Endothelial cell of umbilical vein (primary cell): ENCODE measurements around the gene CNTN1. TPM values are rescaled to one million over a fixed set of nuclear protein-coding genes. Genes with fewer than 3 reads are reported as not detected.

Source experiments
- BruUV-seq: library from RNA; stranded (reverse); fragments of 400-500 nt; replicated peaks from 2 replicates; lab custom pipeline; 2021; lab: Mats Ljungman, UMichigan
- CTCF ChIA-PET: fragments of 300-600, 350-600 bp; sonication (Branson Sonifier 250); formaldehyde crosslinking; loops from one replicate; lab custom pipeline; 2021; ENCODE audit warnings: antibody characterized with exemption, inconsistent platforms; lab: Charles Lee
- POLR2A ChIA-PET: fragments of 300-600, 350-600 bp; sonication (Branson Sonifier 250); formaldehyde crosslinking; loops from one replicate; lab custom pipeline; 2021; ENCODE audit warnings: antibody characterized with exemption, inconsistent platforms; lab: Charles Lee
- DNase-seq: peaks from one replicate; pipeline ENCODE4 v3.0.0-alpha.2; 2011; ENCODE audit warnings: low read depth, low spot score
- FAIRE-seq: peaks from 2 replicates; lab custom pipeline; 2011; peaks lifted over from hg19 to GRCh38; lab: Jason Lieb, UNC
- H2AFZ ChIP-seq: 2 replicates; pipeline ENCODE4 v1.6.0; 2012; ENCODE audit warnings: low read depth, low read length, control low read depth, inconsistent platforms
- H3K27ac ChIP-seq: 2 replicates; pipeline ENCODE4 v1.5.1; 2011; ENCODE audit warnings: low read depth, mild to moderate bottlenecking, control low read depth, low read length, moderate library complexity; ENCODE audit not compliant: insufficient read depth
- H3K27me3 ChIP-seq, 2 experiments: 2 replicates each; pipeline versions ENCODE4 v1.6.0 to v1.6.1; 2011; ENCODE audit warnings: low read length in 2 of 2, mixed read lengths in 1 of 2; ENCODE audit not compliant: control insufficient read depth in 2 of 2, insufficient read depth in 2 of 2
- H3K36me3 ChIP-seq, 2 experiments: 2 replicates in 1 of 2; 3 replicates in 1 of 2; pipeline ENCODE4 v1.5.1; 2011; ENCODE audit warnings: low read length in 2 of 2, mild to moderate bottlenecking in 1 of 2, moderate library complexity in 1 of 2; ENCODE audit not compliant: control insufficient read depth in 2 of 2, insufficient read depth in 2 of 2; ENCODE audit errors: extremely low read depth in 1 of 2
- H3K4me1 ChIP-seq: 3 replicates; pipeline ENCODE4 v1.5.1; 2011; ENCODE audit warnings: mild to moderate bottlenecking, low read length; ENCODE audit not compliant: control insufficient read depth, insufficient read depth; ENCODE audit errors: extremely low read depth
- H3K4me2 ChIP-seq: 2 replicates; pipeline ENCODE4 v1.6.1; 2011; ENCODE audit warnings: low read length, control low read depth, mixed read lengths; ENCODE audit not compliant: insufficient read depth
- H3K4me3 ChIP-seq, 3 experiments: fragments of 200-600 bp in 1 of 3; sonication (generic), shearing (Covaris generic) in 1 of 3; replicated peaks in 1 of 3; 2 replicates each; pipeline ENCODE4 v1.5.1; 2011 to 2016; ENCODE audit warnings: control low read depth in 3 of 3, low read length in 3 of 3, mild to moderate bottlenecking in 2 of 3, inconsistent platforms in 1 of 3, low read depth in 1 of 3, moderate library complexity in 1 of 3; ENCODE audit not compliant: insufficient read depth in 1 of 3
- H3K79me2 ChIP-seq: 2 replicates; pipeline ENCODE4 v1.6.0; 2012; ENCODE audit warnings: low read length, inconsistent platforms; ENCODE audit not compliant: control insufficient read depth, insufficient read depth
- H3K9ac ChIP-seq: replicated peaks from 2 replicates; pipeline ENCODE3; 2011; ENCODE audit warnings: low read length, control low read depth; ENCODE audit not compliant: insufficient read depth; ENCODE audit errors: extremely low read depth
- H3K9me1 ChIP-seq: replicated peaks from 3 replicates; pipeline ENCODE4 v1.6.0; 2011; ENCODE audit warnings: mild to moderate bottlenecking, low read length; ENCODE audit not compliant: control insufficient read depth, insufficient read depth; ENCODE audit errors: extremely low read depth
- H3K9me3 ChIP-seq: replicated peaks from 2 replicates; pipeline ENCODE4 v1.5.1; 2012; ENCODE audit warnings: low read length, inconsistent platforms; ENCODE audit not compliant: control insufficient read depth, insufficient read depth
- H4K20me1 ChIP-seq: replicated peaks from 2 replicates; pipeline ENCODE3; 2011; ENCODE audit warnings: mild to moderate bottlenecking, low read length; ENCODE audit not compliant: control insufficient read depth, insufficient read depth; ENCODE audit errors: extremely low read depth
- EZH2 ChIP-seq: IDR thresholded peaks from 2 replicates; pipeline ENCODE4 v1.6.1; 2012; ENCODE audit warnings: borderline replicate concordance, low read depth, mild to moderate bottlenecking, moderate library complexity, low read length, inconsistent platforms; ENCODE audit not compliant: severe bottlenecking
- FOS ChIP-seq: IDR thresholded peaks from 2 replicates; pipeline ENCODE4 v1.6.1; 2011; ENCODE audit warnings: mild to moderate bottlenecking, low read length, moderate library complexity, borderline replicate concordance; ENCODE audit not compliant: insufficient read depth
- GATA2 ChIP-seq: IDR thresholded peaks from 2 replicates; pipeline ENCODE4 v1.7.0; 2011; ENCODE audit warnings: low read depth, mild to moderate bottlenecking, moderate library complexity, mixed read lengths, low read length; ENCODE audit not compliant: insufficient read length, insufficient read depth
- JUN ChIP-seq: IDR thresholded peaks from 2 replicates; pipeline ENCODE4 v1.6.1; 2011; ENCODE audit warnings: borderline replicate concordance, low read depth; ENCODE audit not compliant: insufficient read length, insufficient read depth
- MYC ChIP-seq: IDR thresholded peaks from one replicate; pipeline ENCODE4 v1.6.1; 2011; ENCODE audit warnings: mild to moderate bottlenecking, low read depth, low read length
- POLR2A ChIP-seq: IDR thresholded peaks from 2 replicates; pipeline ENCODE4 v1.6.1; 2012; ENCODE audit warnings: low read depth, mild to moderate bottlenecking, control low read depth, low read length
- POLR2AphosphoS5 ChIP-seq: IDR thresholded peaks from 2 replicates; pipeline ENCODE4 v1.6.1; 2012; ENCODE audit warnings: low read depth, mild to moderate bottlenecking, control low read depth, low read length, moderate library complexity; ENCODE audit not compliant: insufficient read depth
- dilution Hi-C: fragments of 300-500 bp; cut with MboI; formaldehyde crosslinking; loops from one replicate; pipeline ENCODE4 v1.15.0; 2019; ENCODE audit warnings: low sequenced_read_pairs; ENCODE audit not compliant: extremely low pct_ligation_motif_present
- intact Hi-C: fragments of 100-400 bp; cut with micrococcal nuclease; formaldehyde crosslinking; loops from one replicate; pipeline ENCODE4 v1.10.0; 2022
- polyA plus RNA-seq, 4 experiments: library from polyadenylated mRNA; depleted of rRNA in 3 of 4; stranded (reverse) in 3 of 4; unstranded in 1 of 4; fragments of >200 nt; gene quantifications; 2 replicates each; pipeline versions ENCODE4 v1.2.1 to v1.2.3, GENCODE V29; 2011 to 2012; ENCODE audit warnings: missing spikeins in 1 of 4
- total RNA-seq: library from RNA; stranded (reverse); gene quantifications from 2 replicates; pipeline ENCODE4 v1.2.3, GENCODE V29; 2021
- TF ChIP-seq, protein P1 (sequence below), 2 donors: IDR thresholded peaks; 1 replicate in 1 of 2; 2 replicates in 1 of 2; pipeline ENCODE4 v1.5.1; 2011; ENCODE audit warnings: low read length in 2 of 2, mild to moderate bottlenecking in 2 of 2, moderate library complexity in 2 of 2, control low read depth in 1 of 2, inconsistent platforms in 1 of 2, low read depth in 1 of 2; ENCODE audit not compliant: insufficient read depth in 1 of 2; ENCODE audit errors: extremely low read depth in 1 of 2
- TF ChIP-seq, protein P2 (sequence below): IDR thresholded peaks from 2 replicates; pipeline ENCODE4 v1.6.1; 2011; ENCODE audit not compliant: insufficient read depth, insufficient read length

CNTN1 gene
- total and polyA plus RNA-seq, 2 donors (not counting 3 experiments of a cell fraction or from before 2014, with no cell fraction given) = 0.07 TPM; not detected in 1

DNA sequence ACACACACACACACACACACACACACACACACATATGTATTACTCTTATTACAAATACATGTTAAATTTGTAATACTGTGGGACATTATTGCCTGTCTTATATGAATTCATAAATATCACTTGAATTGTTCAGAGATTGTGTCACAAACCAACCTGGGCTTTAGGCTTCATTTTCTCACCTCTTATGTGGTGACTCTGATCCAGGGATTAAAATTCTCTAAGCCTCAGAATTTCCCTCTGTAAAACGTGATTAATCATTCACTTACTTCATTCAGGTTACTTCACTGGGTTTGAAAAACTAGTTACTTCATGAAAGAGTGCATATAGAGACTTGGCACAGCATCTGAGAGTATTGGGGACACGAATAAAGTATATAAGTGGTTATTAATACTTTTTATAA is 255.6 kb downstream of the CNTN1 start:
- TF ChIP-seq GATA2 (no peak), FOS (no peak), POLR2A (no peak), JUN (no peak), MYC (no peak), EZH2 (no peak), POLR2AphosphoS5 (no peak)
- TF ChIP-seq, protein P1, sequence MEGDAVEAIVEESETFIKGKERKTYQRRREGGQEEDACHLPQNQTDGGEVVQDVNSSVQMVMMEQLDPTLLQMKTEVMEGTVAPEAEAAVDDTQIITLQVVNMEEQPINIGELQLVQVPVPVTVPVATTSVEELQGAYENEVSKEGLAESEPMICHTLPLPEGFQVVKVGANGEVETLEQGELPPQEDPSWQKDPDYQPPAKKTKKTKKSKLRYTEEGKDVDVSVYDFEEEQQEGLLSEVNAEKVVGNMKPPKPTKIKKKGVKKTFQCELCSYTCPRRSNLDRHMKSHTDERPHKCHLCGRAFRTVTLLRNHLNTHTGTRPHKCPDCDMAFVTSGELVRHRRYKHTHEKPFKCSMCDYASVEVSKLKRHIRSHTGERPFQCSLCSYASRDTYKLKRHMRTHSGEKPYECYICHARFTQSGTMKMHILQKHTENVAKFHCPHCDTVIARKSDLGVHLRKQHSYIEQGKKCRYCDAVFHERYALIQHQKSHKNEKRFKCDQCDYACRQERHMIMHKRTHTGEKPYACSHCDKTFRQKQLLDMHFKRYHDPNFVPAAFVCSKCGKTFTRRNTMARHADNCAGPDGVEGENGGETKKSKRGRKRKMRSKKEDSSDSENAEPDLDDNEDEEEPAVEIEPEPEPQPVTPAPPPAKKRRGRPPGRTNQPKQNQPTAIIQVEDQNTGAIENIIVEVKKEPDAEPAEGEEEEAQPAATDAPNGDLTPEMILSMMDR (IDR thresholded peaks at IDR 0.05; ENCODE audit: extremely low read depth in 1 of 2, insufficient read depth in 1 of 2, low read depth in 1 of 2, low read length in 2 of 2) = no peak
- TF ChIP-seq, protein P2, sequence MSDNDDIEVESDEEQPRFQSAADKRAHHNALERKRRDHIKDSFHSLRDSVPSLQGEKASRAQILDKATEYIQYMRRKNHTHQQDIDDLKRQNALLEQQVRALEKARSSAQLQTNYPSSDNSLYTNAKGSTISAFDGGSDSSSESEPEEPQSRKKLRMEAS = no peak
- no peak for DNase-seq
- Histone ChIP-seq H3K4me1 (no peaks in the 10 kb centered on the region), H3K36me3 (no peaks in the 10 kb centered on the region), H4K20me1 (no peaks in the 10 kb centered on the region), H3K79me2 (no peaks in the 10 kb centered on the region), H3K9ac (no peak overlapping the region), H3K9me1 (no peaks in the 10 kb centered on the region), H3K9me3 (no peaks in the 10 kb centered on the region), H3K27me3 (no peaks in the 10 kb centered on the region), H3K27ac (no peak overlapping the region), H3K4me3 (no peak overlapping the region), H2AFZ (no peak overlapping the region), H3K4me2 (no peak overlapping the region)
- ChIA-PET POLR2A (no interaction called here), CTCF (interaction anchor here (0.6 to 4.1 kb wide), 4 partner anchors 1076 to 1384 kb away, joined by 3 to 29 read pairs (median 4); no protein-coding TSS in a partner anchor)
- no peak for FAIRE-seq
- intact Hi-C loops = loop anchor here (5.0 kb wide), 2 partner anchors 315 to 1155 kb away; no protein-coding TSS in a partner anchor
- BruUV-seq = no TSS peak
- dilution Hi-C loops = no loop called here
